ENCODE measurements around the gene LAMC1. TPM values are rescaled to one million over a fixed set of nuclear protein-coding genes. Genes with fewer than 3 reads are reported as not detected.

The LAMC1 gene
- total RNA-seq: 283 and 465 TPM in 2 replicates

GRCh38 chr1:183023146-183023600, at the start of gene LAMC1:
TSS of gene LAMC1 (plus strand) at chr1:183023420. CDS start at chr1:183023717, 297 bp downstream.

DNA sequence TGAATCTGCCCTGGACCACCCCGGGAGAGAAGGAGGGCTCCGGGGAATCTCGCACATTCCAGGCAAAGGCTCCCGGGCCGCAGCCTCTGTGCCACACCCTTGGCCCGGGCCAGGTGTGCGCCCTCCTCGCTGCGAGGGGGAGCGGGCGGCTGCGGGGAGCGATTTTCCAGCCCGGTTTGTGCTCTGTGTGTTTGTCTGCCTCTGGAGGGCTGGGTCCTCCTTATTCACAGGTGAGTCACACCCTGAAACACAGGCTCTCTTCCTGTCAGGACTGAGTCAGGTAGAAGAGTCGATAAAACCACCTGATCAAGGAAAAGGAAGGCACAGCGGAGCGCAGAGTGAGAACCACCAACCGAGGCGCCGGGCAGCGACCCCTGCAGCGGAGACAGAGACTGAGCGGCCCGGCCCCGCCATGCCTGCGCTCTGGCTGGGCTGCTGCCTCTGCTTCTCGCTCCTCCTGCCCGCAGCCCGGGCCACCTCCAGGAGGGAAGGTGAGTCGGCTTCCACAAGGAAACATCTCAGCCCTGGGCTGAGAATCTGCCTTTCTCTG, 162.8 kb downstream of the LAMC1 start, which contains the start of gene LAMC2:
Gene LAMC2, plus strand, starts transcription at position 324 of the 550 bp plus-strand sequence. Its CDS starts 89 bp downstream, at position 413.

Other genes with a start within 250 kb of the LAMC1 start
- gene NPL, start 233.6 kb upstream of the LAMC1 start, total RNA-seq: 0.65 and 2.1 TPM in 2 replicates
- 173 and 212 TPM in 2 replicates for gene DHX9, start 184.1 kb upstream of the LAMC1 start, total RNA-seq
- gene SHCBP1L, start 70.3 kb upstream of the LAMC1 start, total RNA-seq: not detected in 2 replicates
- 9.3 and 13.0 TPM in 2 replicates for gene LAMC2, start 162.8 kb downstream of the LAMC1 start, total RNA-seq

Data from epithelial cell of umbilical artery (primary cell).